ENCODE results near the gene MXI1. TPM values are rescaled to one million over a fixed set of nuclear protein-coding genes. Genes with fewer than 3 reads are reported as not detected.
A peak's percentile ranks its signal among the peaks of the same experiment; 100 is the strongest.

Gene MXI1
- total and polyA plus RNA-seq, 4 donors = 9.6 to 52.0 (median 14.2) TPM

DNA sequence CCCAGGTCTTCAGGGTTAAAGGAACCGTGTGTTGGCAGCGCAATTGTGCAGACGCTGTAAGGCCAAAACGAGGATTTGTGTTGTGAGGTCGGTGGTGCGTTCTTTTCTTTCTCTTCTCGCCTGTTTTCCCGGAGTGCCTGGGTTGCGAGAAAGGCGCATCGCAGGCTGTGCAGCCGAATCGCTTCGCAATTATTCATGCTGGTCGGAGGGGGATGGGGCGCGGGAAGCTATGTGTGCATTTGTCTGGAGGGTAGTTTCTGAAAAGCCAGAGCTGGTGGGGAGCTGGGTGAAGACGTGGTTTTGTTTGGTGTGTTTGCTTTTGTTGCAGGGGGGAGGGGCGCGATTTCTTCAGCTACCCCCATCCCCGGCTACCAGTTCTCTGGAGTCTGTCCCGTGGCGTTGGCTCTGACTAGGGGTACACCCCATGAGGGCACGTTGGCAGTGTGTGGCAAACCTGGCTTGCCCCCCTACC lies 2.1 kb downstream of the MXI1 start (continued):
- TF ChIP-seq FOXA2 (IDR thresholded peaks at IDR 0.05) = no peak

DNA sequence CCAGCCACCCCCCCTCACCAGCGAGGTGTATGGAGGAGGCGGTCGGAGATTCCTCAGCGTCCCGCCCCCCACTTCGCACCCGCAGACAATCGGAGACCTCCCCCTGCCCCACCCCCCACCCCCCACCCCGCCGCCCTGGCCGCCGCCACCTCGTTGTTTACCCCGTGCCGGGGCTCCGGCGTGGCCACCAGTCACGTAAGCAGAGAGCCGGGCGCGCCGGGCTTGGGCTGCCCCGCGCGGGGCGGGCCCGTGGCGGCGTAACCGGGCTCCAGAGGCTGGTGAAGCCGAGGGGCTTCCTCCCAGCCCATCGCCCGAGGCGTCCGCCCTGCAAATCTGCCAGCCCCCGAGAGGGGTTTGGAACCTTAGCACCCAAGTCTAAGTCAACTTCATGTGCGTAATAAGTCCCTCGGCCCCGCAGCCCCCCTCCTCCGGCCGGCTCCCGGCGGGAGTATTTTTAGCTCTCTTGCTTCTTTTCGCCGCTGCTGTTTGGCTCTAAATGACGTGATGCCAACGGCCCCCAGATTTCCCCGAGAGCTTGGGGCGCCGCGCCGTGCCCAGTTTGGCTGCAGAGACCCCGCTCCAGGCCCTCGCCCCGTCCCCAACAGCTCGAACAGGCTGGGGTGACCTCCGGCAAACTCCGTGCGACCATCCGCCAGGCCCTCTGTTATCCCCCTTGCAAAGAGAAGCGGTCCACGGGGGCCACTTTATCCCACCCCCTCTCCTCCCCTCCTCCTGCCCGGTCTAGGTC lies 2.7 kb downstream of the MXI1 start:
- Histone ChIP-seq H3K36me3 (ENCODE audit: control insufficient read depth in 4 of 4, insufficient read depth in 3 of 4, low read depth in 1 of 4, low read length in 3 of 4) (no peaks in the 10 kb centered on the region), H3K4me1 (ENCODE audit: control insufficient read depth in 4 of 4, insufficient read depth in 4 of 4, low read length in 3 of 4) (peaks cover 0 to 33% (median 18%) of the 10 kb centered on the region in 4 donors), H3K27me3 (ENCODE audit: control insufficient read depth in 4 of 4, insufficient read depth in 4 of 4, low read length in 3 of 4) (no peaks in the 10 kb centered on the region), H3K9ac (ENCODE audit: low read depth in 1 of 2, low read length in 2 of 2) (peak overlapping the region; percentile 60 to 67), H3K4me3 (ENCODE audit: low read depth in 1 of 3, low read length in 3 of 3) (peak overlapping the region; percentile 52 to 73 (median 71)), H3K27ac (ENCODE audit: low read depth in 1 of 2, low read length in 2 of 2) (peak overlapping the region; percentile 85 to 91), H3K9me3 (ENCODE audit: control insufficient read depth in 4 of 4, low read length in 3 of 4) (no peaks in the 10 kb centered on the region)
- under 1% methylated on average over 63 of the region's 63 CpGs for WGBS
- TF ChIP-seq TAF1 (conservative IDR thresholded peaks at IDR 0.05) = no peak
- no peak for TF ChIP-seq RXRA (IDR thresholded peaks at IDR 0.05)
- no peak for TF ChIP-seq MAX (IDR thresholded peaks at IDR 0.05)
- TF ChIP-seq YY1 (IDR thresholded peaks at IDR 0.05) = no peak
- TF ChIP-seq REST (IDR thresholded peaks at IDR 0.05) = no peak
- TF ChIP-seq, protein P1, sequence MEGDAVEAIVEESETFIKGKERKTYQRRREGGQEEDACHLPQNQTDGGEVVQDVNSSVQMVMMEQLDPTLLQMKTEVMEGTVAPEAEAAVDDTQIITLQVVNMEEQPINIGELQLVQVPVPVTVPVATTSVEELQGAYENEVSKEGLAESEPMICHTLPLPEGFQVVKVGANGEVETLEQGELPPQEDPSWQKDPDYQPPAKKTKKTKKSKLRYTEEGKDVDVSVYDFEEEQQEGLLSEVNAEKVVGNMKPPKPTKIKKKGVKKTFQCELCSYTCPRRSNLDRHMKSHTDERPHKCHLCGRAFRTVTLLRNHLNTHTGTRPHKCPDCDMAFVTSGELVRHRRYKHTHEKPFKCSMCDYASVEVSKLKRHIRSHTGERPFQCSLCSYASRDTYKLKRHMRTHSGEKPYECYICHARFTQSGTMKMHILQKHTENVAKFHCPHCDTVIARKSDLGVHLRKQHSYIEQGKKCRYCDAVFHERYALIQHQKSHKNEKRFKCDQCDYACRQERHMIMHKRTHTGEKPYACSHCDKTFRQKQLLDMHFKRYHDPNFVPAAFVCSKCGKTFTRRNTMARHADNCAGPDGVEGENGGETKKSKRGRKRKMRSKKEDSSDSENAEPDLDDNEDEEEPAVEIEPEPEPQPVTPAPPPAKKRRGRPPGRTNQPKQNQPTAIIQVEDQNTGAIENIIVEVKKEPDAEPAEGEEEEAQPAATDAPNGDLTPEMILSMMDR (IDR thresholded peaks at IDR 0.05; ENCODE audit: low read depth, low read length, missing input control) = no peak
- no peak for TF ChIP-seq FOXA1 (IDR thresholded peaks at IDR 0.05)
- no peak for TF ChIP-seq HNF4A (conservative IDR thresholded peaks at IDR 0.05)
- TF ChIP-seq GABPA (IDR thresholded peaks at IDR 0.05 in 1 of 2, conservative IDR thresholded peaks at IDR 0.05 in 1 of 2) = no peak
- no peak for TF ChIP-seq HNF4G (IDR thresholded peaks at IDR 0.05)
- no peak for TF ChIP-seq RAD21 (IDR thresholded peaks at IDR 0.05)
- TF ChIP-seq ATF3 (IDR thresholded peaks at IDR 0.05) = no peak
- no peak for TF ChIP-seq FOXA2 (IDR thresholded peaks at IDR 0.05)
- no peak for TF ChIP-seq EGR1 (IDR thresholded peaks at IDR 0.05; ENCODE audit: low read depth in 2 of 2)
- no peak for TF ChIP-seq NR2F2 (IDR thresholded peaks at IDR 0.05)
- TF ChIP-seq, protein P2, sequence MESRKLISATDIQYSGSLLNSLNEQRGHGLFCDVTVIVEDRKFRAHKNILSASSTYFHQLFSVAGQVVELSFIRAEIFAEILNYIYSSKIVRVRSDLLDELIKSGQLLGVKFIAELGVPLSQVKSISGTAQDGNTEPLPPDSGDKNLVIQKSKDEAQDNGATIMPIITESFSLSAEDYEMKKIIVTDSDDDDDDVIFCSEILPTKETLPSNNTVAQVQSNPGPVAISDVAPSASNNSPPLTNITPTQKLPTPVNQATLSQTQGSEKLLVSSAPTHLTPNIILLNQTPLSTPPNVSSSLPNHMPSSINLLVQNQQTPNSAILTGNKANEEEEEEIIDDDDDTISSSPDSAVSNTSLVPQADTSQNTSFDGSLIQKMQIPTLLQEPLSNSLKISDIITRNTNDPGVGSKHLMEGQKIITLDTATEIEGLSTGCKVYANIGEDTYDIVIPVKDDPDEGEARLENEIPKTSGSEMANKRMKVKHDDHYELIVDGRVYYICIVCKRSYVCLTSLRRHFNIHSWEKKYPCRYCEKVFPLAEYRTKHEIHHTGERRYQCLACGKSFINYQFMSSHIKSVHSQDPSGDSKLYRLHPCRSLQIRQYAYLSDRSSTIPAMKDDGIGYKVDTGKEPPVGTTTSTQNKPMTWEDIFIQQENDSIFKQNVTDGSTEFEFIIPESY (IDR thresholded peaks at IDR 0.05) = no peak
- no peak for TF ChIP-seq JUND (IDR thresholded peaks at IDR 0.05)
- no peak for DNase-seq (ENCODE audit: low spot score)
